Activated naive CD8-positive, alpha-beta T cell treated with anti-CD3 and anti-CD28 coated beads, Interleukin-2, amount 50 U/mL, for 24 hours (primary cell): Measurements from ENCODE around the gene RPP30.

Experiments
- ATAC-seq: fragments of 150-1000 bp; cut with Tn5 transposase; one replicate; pipeline ENCODE4 v1.10.0; 2021
- DNase-seq: peaks from one replicate; pipeline ENCODE4 v3.0.0; 2021
- H3K27ac Mint-ChIP-seq: one replicate; pipeline ENCODE4 v1.8.0; 2021; ENCODE audit warnings: mild to moderate bottlenecking, mixed read lengths
- H3K27me3 Mint-ChIP-seq: one replicate; pipeline ENCODE4 v1.8.0; 2021; ENCODE audit warnings: mixed read lengths
- H3K36me3 Mint-ChIP-seq: one replicate; pipeline ENCODE4 v1.8.0; 2021; ENCODE audit warnings: low read depth, mixed read lengths
- H3K4me1 Mint-ChIP-seq: one replicate; pipeline ENCODE4 v1.8.0; 2021; ENCODE audit warnings: mixed read lengths
- H3K4me3 Mint-ChIP-seq: one replicate; pipeline ENCODE4 v1.8.0; 2021; ENCODE audit warnings: mild to moderate bottlenecking, moderate library complexity, mixed read lengths
- H3K9me3 Mint-ChIP-seq: one replicate; pipeline ENCODE4 v1.8.0; 2021; ENCODE audit warnings: mixed read lengths

Gene RPP30

DNA sequence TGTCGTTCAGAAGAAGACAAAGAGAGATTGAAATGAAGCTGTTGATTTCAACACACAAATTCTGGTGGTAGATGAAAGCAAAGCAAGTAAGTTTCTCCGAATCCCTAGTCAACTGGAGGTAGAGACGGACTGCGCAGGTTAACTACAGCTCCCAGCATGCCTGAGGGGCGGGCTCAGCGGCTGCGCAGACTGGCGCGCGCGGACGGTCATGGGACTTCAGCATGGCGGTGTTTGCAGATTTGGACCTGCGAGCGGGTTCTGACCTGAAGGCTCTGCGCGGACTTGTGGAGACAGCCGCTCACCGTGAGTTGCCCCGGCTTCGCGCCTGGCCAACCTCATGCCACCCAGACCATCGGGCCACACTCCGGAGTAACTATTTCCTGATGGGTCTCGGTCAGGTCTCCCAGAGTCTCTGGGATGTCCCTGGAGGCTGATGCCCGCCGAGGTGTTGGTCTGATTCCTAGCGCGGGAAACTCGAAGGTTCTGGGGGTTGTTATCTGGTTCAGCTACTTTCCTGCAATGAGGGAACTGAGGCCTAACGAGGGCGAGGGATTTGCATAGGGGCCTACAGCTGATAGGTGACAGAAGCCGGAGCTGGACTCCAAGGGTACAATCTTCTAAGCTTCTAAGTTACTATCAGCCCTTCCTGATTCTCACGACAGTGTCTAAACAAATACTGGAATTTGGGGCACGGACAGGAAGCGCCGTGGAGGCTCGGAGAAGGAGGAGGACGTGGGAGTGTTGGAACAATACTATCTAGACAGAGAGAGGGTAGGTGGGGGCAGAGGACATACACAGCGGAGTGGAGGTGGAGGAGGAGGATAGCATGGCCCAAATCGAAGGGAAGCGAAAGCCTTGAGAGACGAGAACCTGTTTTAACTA lies at the start of gene RPP30:
Gene RPP30 (plus strand): TSS at position 209 of the 882 bp plus-strand sequence. CDS start 13 bp downstream, at position 222.
- H3K4me1 Mint-ChIP-seq: peaks cover 32% of the 10 kb centered on the region
- H3K27me3 Mint-ChIP-seq: peaks cover 28% of the 10 kb centered on the region
- H3K4me3 Mint-ChIP-seq: peak within 1 kb of the TSS; percentile 93
- DNase-seq: peak; percentile 85
- H3K36me3 Mint-ChIP-seq: peaks cover 19% of the 10 kb centered on the region
- peak within 1 kb of the TSS; percentile 87 for H3K27ac Mint-ChIP-seq
- peak; percentile 98 for ATAC-seq
- H3K9me3 Mint-ChIP-seq: no peaks in the 10 kb centered on the region

DNA sequence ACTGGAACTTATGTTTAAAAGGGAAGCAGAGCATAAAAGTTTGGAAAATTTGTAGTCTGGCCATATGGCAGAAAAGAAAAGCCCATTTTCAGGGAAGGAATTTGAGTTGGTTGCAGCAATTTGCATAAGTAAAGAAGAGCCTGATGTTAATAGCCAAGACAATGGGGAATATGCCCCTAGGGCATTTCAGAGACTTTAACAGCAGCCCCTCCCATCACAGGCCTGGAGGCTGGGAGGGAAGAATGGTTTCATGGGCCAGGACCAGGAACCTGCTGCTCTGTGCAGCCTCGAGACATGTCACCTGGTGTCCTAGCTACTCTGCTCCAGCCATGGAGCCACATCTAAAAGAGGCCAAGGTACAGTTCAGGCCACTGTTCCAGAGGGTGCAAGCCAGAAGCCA lies 49.3 kb upstream of the RPP30 start:
- DNase-seq: no peak
- H3K9me3 Mint-ChIP-seq: peaks cover 9% of the 10 kb centered on the region
- no peak overlapping the region for H3K27ac Mint-ChIP-seq
- no peak for ATAC-seq
- no peak overlapping the region for H3K4me3 Mint-ChIP-seq
- H3K27me3 Mint-ChIP-seq: peaks cover 19% of the 10 kb centered on the region
- H3K4me1 Mint-ChIP-seq: no peaks in the 10 kb centered on the region
- H3K36me3 Mint-ChIP-seq: no peaks in the 10 kb centered on the region

DNA sequence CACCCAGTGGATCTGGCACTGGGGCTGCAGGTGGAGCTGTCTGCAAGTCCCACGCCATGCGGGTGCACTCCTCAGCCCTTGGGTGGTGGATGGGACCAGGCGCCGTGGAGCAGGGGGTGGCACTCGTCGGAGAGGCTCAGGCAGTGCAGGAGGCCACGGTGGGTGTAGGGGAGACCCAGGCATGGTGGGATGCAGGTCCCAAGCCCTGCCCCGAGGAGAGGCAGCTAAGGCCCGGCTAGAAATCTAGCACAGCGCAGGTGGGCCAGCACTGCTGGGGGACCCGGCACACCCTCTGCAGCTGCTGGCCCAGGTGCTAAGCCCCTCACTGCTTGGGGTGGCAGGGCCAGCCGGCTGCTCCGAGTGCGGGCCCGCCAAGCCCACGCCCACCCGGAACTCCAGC lies 39.7 kb upstream of the RPP30 start:
- no peak overlapping the region for H3K27ac Mint-ChIP-seq
- DNase-seq (no peak), ATAC-seq (no peak)
- H3K4me1 Mint-ChIP-seq: no peaks in the 10 kb centered on the region
- no peak overlapping the region for H3K4me3 Mint-ChIP-seq
- peaks cover 5% of the 10 kb centered on the region for H3K27me3 Mint-ChIP-seq
- H3K36me3 Mint-ChIP-seq: no peaks in the 10 kb centered on the region
- H3K9me3 Mint-ChIP-seq: no peaks in the 10 kb centered on the region

GRCh38 chr10:90834326-90834725 lies 37.4 kb upstream of the RPP30 start:
- Mint-ChIP-seq H3K4me1 (no peaks in the 10 kb centered on the region), H3K9me3 (no peaks in the 10 kb centered on the region)
- DNase-seq: no peak

GRCh38 chr10:90837486-90837885 lies 34.3 kb upstream of the RPP30 start:
- DNase-seq (no peak), ATAC-seq (no peak)
- Mint-ChIP-seq H3K36me3 (no peaks in the 10 kb centered on the region), H3K9me3 (no peaks in the 10 kb centered on the region), H3K4me3 (no peak overlapping the region), H3K4me1 (no peaks in the 10 kb centered on the region), H3K27ac (no peak overlapping the region), H3K27me3 (peaks cover 4% of the 10 kb centered on the region)

More at GRCh38 chr10:90834326-90834725, 37.4 kb upstream of the RPP30 start:
- Mint-ChIP-seq H3K4me3 (no peak overlapping the region), H3K36me3 (no peaks in the 10 kb centered on the region), H3K27me3 (peaks cover 8% of the 10 kb centered on the region), H3K27ac (no peak overlapping the region)
- no peak for ATAC-seq

- no peaks in the 10 kb centered on the region for H3K9me3 Mint-ChIP-seq
- no peak for ATAC-seq
- no peak overlapping the region for H3K4me3 Mint-ChIP-seq
- H3K36me3 Mint-ChIP-seq: no peaks in the 10 kb centered on the region
- H3K4me1 Mint-ChIP-seq: no peaks in the 10 kb centered on the region
- no peak overlapping the region for H3K27ac Mint-ChIP-seq
- no peak for DNase-seq
- H3K27me3 Mint-ChIP-seq: peaks cover 30% of the 10 kb centered on the region
These were observed 29.0 kb upstream of the RPP30 start for GRCh38 chr10:90842725-90843124.

DNA sequence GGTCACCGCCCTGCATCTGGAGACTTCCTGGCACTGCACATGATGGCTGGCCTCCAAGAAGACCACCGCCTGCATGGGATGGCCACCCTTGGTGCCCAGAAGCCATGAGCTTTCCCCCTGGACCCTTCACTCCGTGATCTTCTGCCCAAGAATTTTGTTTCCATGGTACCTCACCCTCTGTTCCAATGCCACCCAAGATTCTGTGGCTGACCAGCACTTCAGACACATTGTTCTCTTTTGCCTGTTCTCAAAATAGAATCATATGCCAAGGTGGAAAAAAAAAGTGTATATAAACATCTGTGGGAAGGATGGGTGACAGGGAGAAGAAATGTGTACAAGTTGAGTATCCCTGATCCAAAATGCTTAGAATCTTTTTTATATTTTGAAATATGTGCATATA lies 26.0 kb upstream of the RPP30 start:
- H3K9me3 Mint-ChIP-seq: peaks cover 13% of the 10 kb centered on the region
- no peak overlapping the region for H3K27ac Mint-ChIP-seq
- H3K27me3 Mint-ChIP-seq: peaks cover 37% of the 10 kb centered on the region
- H3K4me3 Mint-ChIP-seq: no peak overlapping the region
- peaks cover 6% of the 10 kb centered on the region for H3K36me3 Mint-ChIP-seq
- ATAC-seq (no peak), DNase-seq (no peak)
- H3K4me1 Mint-ChIP-seq: peaks cover 4% of the 10 kb centered on the region

DNA sequence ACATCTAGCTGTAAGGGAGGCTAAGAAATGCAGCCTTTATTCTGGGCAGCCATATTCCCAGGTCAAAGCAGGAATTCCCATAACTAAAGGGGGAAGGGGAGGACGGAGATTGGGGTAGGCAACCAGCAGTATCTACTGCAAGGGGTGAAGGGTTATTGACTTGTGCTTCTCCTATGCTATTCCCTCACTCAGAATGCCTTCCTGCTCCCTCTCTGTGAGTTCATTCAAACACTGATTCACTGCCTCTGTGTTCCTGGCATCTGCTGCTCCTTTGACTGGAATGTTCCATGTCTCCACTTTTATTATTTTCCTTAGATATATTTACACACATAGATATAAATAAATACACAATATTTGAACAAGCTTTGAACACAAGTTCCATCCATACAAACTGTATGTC lies 25.0 kb upstream of the RPP30 start:
- ATAC-seq (no peak), DNase-seq (no peak)
- Mint-ChIP-seq H3K36me3 (peaks cover 12% of the 10 kb centered on the region), H3K4me3 (no peak overlapping the region), H3K27me3 (peaks cover 45% of the 10 kb centered on the region), H3K9me3 (peaks cover 20% of the 10 kb centered on the region), H3K4me1 (peaks cover 4% of the 10 kb centered on the region), H3K27ac (no peak overlapping the region)

DNA sequence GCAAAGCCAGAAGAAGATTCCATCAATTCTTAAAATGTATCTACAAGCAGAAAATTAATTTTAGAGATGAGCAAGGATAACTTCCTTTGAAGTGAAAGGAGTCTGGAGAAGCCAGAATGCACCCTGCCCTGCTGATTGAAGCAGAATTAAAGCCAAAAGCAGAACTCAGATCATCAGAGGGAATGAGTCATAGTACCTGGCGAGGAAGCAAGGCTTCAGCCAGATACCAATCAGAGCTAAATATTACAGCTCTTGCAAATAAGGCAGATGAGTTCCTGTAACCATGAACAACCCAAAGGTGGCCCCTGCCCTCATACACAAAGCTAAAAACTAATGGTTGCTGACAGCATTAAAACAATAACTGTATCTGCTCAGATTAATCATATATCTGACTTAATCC lies 24.3 kb upstream of the RPP30 start:
- H3K27me3 Mint-ChIP-seq: peaks cover 50% of the 10 kb centered on the region
- H3K9me3 Mint-ChIP-seq: peaks cover 25% of the 10 kb centered on the region
- DNase-seq: no peak
- peaks cover 12% of the 10 kb centered on the region for H3K36me3 Mint-ChIP-seq
- H3K4me3 Mint-ChIP-seq: no peak overlapping the region
- peaks cover 4% of the 10 kb centered on the region for H3K4me1 Mint-ChIP-seq
- no peak overlapping the region for H3K27ac Mint-ChIP-seq
- ATAC-seq: no peak

DNA sequence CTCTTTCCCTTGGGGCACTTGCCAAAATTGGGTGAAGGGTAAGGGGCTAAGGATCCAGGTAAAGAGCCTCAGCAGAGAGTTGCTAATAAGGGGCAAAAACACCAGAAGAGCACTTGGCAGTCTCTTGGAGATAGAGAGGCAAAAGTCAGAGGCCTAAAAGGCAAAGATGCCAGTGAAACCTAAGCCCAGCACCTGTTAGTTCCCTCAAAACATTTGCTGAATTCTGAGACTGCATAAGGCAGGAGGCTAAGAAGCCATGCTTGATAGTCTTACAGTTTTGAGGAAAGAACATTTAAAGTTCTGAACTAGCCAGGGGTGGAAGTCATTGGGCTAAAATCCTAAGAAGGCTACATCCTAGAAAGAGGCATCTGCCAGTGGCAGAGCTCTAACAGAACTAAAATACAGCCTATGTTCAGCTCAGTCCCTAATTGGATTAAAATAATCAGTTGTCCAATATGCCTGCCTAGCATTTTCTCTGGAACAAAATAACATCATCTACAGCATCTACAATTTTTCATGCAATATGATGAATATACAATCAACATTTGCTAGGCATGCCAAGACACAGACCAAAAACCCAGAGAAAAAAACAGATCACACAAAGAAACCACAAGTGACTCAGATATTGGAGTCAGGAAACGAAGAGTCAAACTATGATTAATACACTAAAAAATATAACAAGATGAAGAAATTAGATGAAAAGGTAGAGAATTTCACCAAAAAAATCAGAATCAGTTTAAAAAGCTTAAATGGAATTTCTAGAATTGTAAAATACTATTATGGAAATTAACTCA lies 21.6 kb upstream of the RPP30 start:
- Mint-ChIP-seq H3K4me1 (peaks cover 4% of the 10 kb centered on the region), H3K4me3 (no peak overlapping the region), H3K27me3 (peaks cover 53% of the 10 kb centered on the region), H3K9me3 (peaks cover 25% of the 10 kb centered on the region), H3K36me3 (peaks cover 12% of the 10 kb centered on the region), H3K27ac (no peak overlapping the region)
- ATAC-seq: no peak
- DNase-seq: no peak

DNA sequence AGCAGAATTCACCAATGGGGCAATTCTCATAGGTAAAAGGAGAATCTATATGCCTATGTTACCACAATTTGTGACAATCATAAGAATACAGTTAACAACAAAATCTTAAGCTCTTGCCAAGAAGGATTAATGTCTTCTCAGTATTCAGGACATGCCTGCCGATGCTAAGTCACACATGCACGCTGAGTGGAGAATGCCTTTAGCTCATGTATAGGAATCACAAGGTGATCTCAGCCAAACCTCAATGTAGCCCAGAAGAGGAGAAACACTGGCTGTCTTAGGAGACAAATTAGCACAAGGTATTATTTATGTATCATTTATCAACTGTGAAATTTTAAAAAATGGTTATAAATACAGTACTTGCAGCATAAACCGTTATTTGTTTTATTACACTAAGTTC lies 16.6 kb upstream of the RPP30 start:
- Mint-ChIP-seq H3K9me3 (peaks cover 18% of the 10 kb centered on the region), H3K36me3 (peaks cover 12% of the 10 kb centered on the region), H3K4me1 (peaks cover 20% of the 10 kb centered on the region), H3K27ac (no peak overlapping the region), H3K4me3 (no peak overlapping the region), H3K27me3 (peaks cover 76% of the 10 kb centered on the region)
- DNase-seq (no peak), ATAC-seq (no peak)

DNA sequence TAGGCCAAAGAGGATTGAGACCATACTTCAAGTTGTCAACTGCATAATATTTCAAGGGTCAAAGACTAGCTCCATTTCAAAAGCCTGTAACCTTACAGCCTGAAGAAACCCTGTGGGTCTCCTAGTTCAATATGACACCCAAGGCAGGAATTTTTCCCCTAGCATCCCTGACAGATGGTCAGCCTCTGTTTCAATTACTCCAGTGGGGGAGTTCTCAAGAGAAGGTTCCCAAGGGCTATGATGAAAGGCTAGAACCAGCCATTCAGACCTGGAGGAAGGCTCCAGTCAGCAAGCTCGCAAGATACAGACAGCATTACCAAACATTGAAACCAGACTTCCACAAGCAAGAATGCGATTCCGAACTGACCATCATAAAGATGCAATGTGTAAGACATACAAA lies 15.5 kb upstream of the RPP30 start:
- Mint-ChIP-seq H3K27ac (no peak overlapping the region), H3K36me3 (peaks cover 2% of the 10 kb centered on the region), H3K9me3 (peaks cover 8% of the 10 kb centered on the region), H3K27me3 (peaks cover 69% of the 10 kb centered on the region), H3K4me3 (peak overlapping the region; percentile 54), H3K4me1 (peaks cover 16% of the 10 kb centered on the region)
- ATAC-seq: no peak
- DNase-seq: no peak

- H3K4me1 Mint-ChIP-seq: peaks cover 16% of the 10 kb centered on the region
- H3K9me3 Mint-ChIP-seq: peaks cover 2% of the 10 kb centered on the region
- H3K27me3 Mint-ChIP-seq: peaks cover 66% of the 10 kb centered on the region
- H3K27ac Mint-ChIP-seq: peak overlapping the region; percentile 69
- H3K36me3 Mint-ChIP-seq: no peaks in the 10 kb centered on the region
- peak; percentile 3 for ATAC-seq
- peak; percentile 5 for DNase-seq
- peak overlapping the region; percentile 78 for H3K4me3 Mint-ChIP-seq
These were observed 14.7 kb upstream of the RPP30 start for GRCh38 chr10:90856964-90857634.

DNA sequence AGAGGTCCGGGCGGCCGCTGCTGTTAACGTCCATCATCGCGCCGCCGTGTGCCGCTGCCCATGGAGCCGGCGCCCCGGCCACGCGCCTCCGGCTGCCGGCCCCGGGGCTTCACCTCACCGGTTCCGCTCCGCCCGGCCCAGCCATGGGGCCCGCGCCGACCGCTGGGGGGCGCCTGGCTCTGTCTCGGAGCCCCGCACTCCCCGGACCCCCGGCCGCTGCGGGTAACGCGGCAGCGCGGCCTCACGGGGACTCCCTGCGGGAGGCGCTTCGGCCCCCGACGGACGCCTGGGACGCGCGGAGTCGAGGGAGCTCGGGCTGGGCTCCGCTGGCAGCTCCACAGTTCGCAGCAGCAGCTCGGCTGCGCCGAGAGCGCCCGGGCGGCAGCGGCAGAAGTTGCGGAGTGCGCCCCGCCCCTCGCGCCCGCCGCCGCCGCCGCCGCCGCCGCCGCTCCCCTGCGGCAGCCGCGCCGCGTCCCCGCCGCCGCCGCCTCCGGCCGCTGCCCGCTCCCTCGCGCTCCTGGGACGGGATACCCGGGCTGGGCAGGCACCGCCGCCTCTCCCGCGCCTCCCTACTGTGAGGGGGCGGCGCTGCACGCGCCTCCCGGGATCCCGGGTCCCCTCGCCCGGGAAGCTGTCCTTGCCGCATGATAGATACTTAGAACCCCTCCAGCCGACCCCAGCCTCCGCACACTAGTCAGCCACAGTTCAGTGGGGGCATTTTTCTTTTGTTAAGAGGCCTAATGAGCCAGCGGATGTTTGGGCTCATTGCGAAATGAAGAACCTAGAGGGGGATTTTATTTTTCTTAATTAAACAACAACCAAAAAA lies 13.9 kb upstream of the RPP30 start, which contains the start of gene HTR7:
Gene HTR7 (minus strand): TSS at position 405 of the 826 bp plus-strand sequence. CDS start 368 bp downstream, at position 37.
- Mint-ChIP-seq H3K9me3 (no peaks in the 10 kb centered on the region), H3K4me1 (peaks cover 16% of the 10 kb centered on the region), H3K27ac (peak within 1 kb of the TSS; percentile 69), H3K27me3 (peaks cover 61% of the 10 kb centered on the region), H3K4me3 (peak within 1 kb of the TSS; percentile 78), H3K36me3 (no peaks in the 10 kb centered on the region)
- DNase-seq: peak; percentile 68
- peak; percentile 75 for ATAC-seq
